GM23338 (cell line): Measurements from ENCODE around the gene DLG4. TPM values are rescaled to one million over a fixed set of nuclear protein-coding genes. Genes with fewer than 3 reads are reported as not detected.

Experiments used
- ATAC-seq: fragments of 200-7000 bp; cut with Tn5 transposase; 3 replicates; pipeline ENCODE4 v1.9.1; 2020
- DNase-seq: peaks from one replicate; pipeline ENCODE4 v3.0.0-alpha.2; 2015; ENCODE audit warnings: low spot score
- H2AFZ ChIP-seq: fragments of 200-600 bp; sonication (generic); 2 replicates; pipeline ENCODE4 v1.8.0; 2016; ENCODE audit warnings: antibody characterized with exemption, mild to moderate bottlenecking, moderate library complexity
- H3F3A ChIP-seq: fragments of 200-600 bp; sonication (generic); replicated peaks from 2 replicates; pipeline ENCODE4 v1.8.0; 2017; ENCODE audit warnings: antibody characterized with exemption, mixed run types, low read depth
- H3K27ac ChIP-seq: fragments of 200-600 bp; sonication (generic); 2 replicates; pipeline ENCODE4 v1.6.1; 2016; ENCODE audit warnings: low read depth
- H3K27me3 ChIP-seq: fragments of 200-600 bp; sonication (generic); 2 replicates; pipeline ENCODE4 v1.8.0; 2016; ENCODE audit warnings: mild to moderate bottlenecking, mixed run types, moderate library complexity; ENCODE audit not compliant: insufficient read depth
- H3K36me3 ChIP-seq: fragments of 200-600 bp; sonication (generic); 2 replicates; pipeline ENCODE4 v1.8.0; 2016; ENCODE audit warnings: mild to moderate bottlenecking; ENCODE audit not compliant: insufficient read depth
- H3K4me1 ChIP-seq: fragments of 200-600 bp; sonication (generic); 2 replicates; pipeline ENCODE4 v1.8.0; 2016; ENCODE audit warnings: mild to moderate bottlenecking, moderate library complexity; ENCODE audit not compliant: insufficient read depth
- H3K4me2 ChIP-seq: fragments of 200-600 bp; sonication (generic); 2 replicates; pipeline ENCODE4 v1.7.1; 2017; ENCODE audit warnings: mixed run types
- H3K4me3 ChIP-seq: fragments of 200-600 bp; sonication (generic); 2 replicates; pipeline ENCODE4 v1.6.1; 2016; ENCODE audit warnings: mixed run types
- H3K79me2 ChIP-seq: fragments of 200-600 bp; sonication (generic); replicated peaks from 2 replicates; pipeline ENCODE4 v1.8.0; 2017; ENCODE audit warnings: mild to moderate bottlenecking; ENCODE audit not compliant: insufficient read depth
- H3K9me2 ChIP-seq: fragments of 200-600 bp; sonication (generic); 2 replicates; pipeline ENCODE4 v1.8.0; 2017; ENCODE audit not compliant: insufficient read depth
- H4K20me1 ChIP-seq: fragments of 200-600 bp; sonication (generic); replicated peaks from 2 replicates; pipeline ENCODE4 v1.8.0; 2017; ENCODE audit warnings: mild to moderate bottlenecking; ENCODE audit not compliant: insufficient read depth
- H3K27ac Mint-ChIP-seq: 2 replicates; pipeline ENCODE4 v1.8.0; 2020; ENCODE audit warnings: inconsistent platforms, mild to moderate bottlenecking, moderate library complexity, mixed read lengths
- H3K27me3 Mint-ChIP-seq: 3 replicates; pipeline ENCODE4 v1.8.0; 2022; ENCODE audit warnings: low read depth, mild to moderate bottlenecking, moderate library complexity, mixed read lengths, inconsistent platforms; ENCODE audit not compliant: insufficient read depth, poor library complexity
- H3K36me3 Mint-ChIP-seq: 3 replicates; pipeline ENCODE4 v1.8.0; 2021; ENCODE audit warnings: low read depth, mild to moderate bottlenecking, inconsistent platforms, moderate library complexity, mixed read lengths
- H3K4me1 Mint-ChIP-seq: 3 replicates; pipeline ENCODE4 v1.8.0; 2020; ENCODE audit warnings: mild to moderate bottlenecking, inconsistent platforms, mixed read lengths
- H3K4me3 Mint-ChIP-seq: 3 replicates; pipeline ENCODE4 v1.8.0; 2021; ENCODE audit warnings: moderate library complexity, mild to moderate bottlenecking, inconsistent platforms, mixed read lengths
- H3K9me3 Mint-ChIP-seq: 3 replicates; pipeline ENCODE4 v1.8.0; 2020; ENCODE audit warnings: moderate library complexity, mild to moderate bottlenecking, inconsistent platforms, mixed read lengths
- EZH2 ChIP-seq: fragments of 200-600 bp; sonication (generic); IDR thresholded peaks from one replicate; pipeline ENCODE4 v1.8.0; 2017; ENCODE audit warnings: antibody characterized with exemption, mild to moderate bottlenecking, low read depth; ENCODE audit not compliant: unreplicated experiment
- EZH2phosphoT487 ChIP-seq: fragments of 200-600 bp; sonication (generic); IDR thresholded peaks from one replicate; pipeline ENCODE4 v1.8.1; 2018; ENCODE audit warnings: antibody characterized with exemption; ENCODE audit not compliant: unreplicated experiment
- JUNB ChIP-seq: IDR thresholded peaks from one replicate; pipeline ENCODE4 v1.6.1; 2016; ENCODE audit warnings: antibody characterized with exemption; ENCODE audit not compliant: unreplicated experiment
- POLR2AphosphoS5 ChIP-seq: IDR thresholded peaks from 2 replicates; pipeline ENCODE4 v1.6.1; 2016; ENCODE audit warnings: antibody characterized with exemption, low read depth
- STAT1 ChIP-seq: IDR thresholded peaks from one replicate; pipeline ENCODE4 v1.6.1; 2016; ENCODE audit warnings: antibody characterized with exemption; ENCODE audit not compliant: unreplicated experiment
- ZNF114 ChIP-seq: fragments of 250-450 bp; sonication (Bioruptor Pico); IDR thresholded peaks from 2 replicates; pipeline ENCODE4 v1.5.0; 2020; ENCODE audit warnings: mild to moderate bottlenecking, moderate library complexity
- ZNF331 ChIP-seq: fragments of 250-450 bp; sonication (Bioruptor Pico); IDR thresholded peaks from 2 replicates; pipeline ENCODE4 v1.5.0; 2020; ENCODE audit warnings: low read depth, mild to moderate bottlenecking, moderate library complexity
- polyA plus RNA-seq: library from polyadenylated mRNA; unstranded; fragments of >200 nt; fragmentation: Nextera tagmentation; extraction: Ambion mirVana; gene quantifications from 2 replicates; pipeline ENCODE4 v1.2.1, GENCODE V29; 2016
- total RNA-seq: library from RNA; depleted of rRNA; stranded (reverse); fragments of >200 nt; shearing (Covaris generic); gene quantifications from 2 replicates; pipeline ENCODE4 v1.2.3, GENCODE V29; 2014
- TF ChIP-seq, protein P1 (sequence below), 2 experiments: fragments of 200-600 bp in 1 of 2; sonication (generic) in 1 of 2; conservative IDR thresholded peaks; 2 replicates each; pipeline versions ENCODE4 v1.5.1 to v1.6.1; 2016 to 2017; ENCODE audit warnings: antibody characterized with exemption in 2 of 2, low read depth in 2 of 2, mild to moderate bottlenecking in 2 of 2, moderate library complexity in 1 of 2
- TF ChIP-seq, protein P2 (sequence below): IDR thresholded peaks from 2 replicates; pipeline ENCODE4 v1.6.1; 2016; ENCODE audit warnings: antibody characterized with exemption
- TF ChIP-seq, protein P3 (sequence below): fragments of 250-450 bp; sonication (Bioruptor Pico); IDR thresholded peaks from 2 replicates; pipeline ENCODE4 v1.5.0; 2020; ENCODE audit warnings: mild to moderate bottlenecking, moderate library complexity

Gene DLG4
- total and polyA plus RNA-seq, 2 experiments from 2014 or later = 11.1 to 31.0 TPM

DNA sequence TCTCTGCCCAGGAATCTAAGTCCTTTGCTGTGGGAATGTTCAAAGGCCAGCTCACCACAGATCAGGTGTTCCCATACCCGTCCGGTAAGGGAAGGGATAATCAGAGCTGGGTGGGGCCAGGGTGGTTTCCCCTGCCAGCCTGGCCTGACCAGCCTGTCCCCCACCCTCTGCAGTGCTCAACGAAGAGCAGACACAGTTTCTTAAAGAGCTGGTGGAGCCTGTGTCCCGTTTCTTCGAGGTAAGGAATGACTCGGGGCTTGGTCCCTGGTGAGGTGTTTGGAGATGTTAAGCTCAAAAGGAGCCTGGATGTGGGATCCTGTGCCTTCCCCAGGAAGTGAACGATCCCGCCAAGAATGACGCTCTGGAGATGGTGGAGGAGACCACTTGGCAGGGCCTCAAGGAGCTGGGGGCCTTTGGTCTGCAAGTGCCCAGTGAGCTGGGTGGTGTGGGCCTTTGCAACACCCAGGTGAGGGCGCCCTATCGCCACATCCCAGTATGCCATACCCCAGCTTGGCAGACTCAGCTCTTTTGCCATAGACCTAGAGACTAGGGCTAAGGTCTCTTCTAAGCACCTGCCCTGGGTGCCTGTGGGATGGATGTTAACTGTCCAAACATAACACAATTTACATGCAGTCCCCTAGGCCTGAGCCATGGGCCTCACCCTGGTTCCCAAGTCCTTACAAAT is 1.1 kb upstream of the DLG4 start:
- peaks cover 39% of the 10 kb centered on the region for H3K4me1 ChIP-seq
- Mint-ChIP-seq H3K27ac (peak overlapping the region; percentile 89), H3K4me3 (peak overlapping the region; percentile 91), H3K4me1 (peaks cover 44% of the 10 kb centered on the region), H3K27me3 (peaks cover 48% of the 10 kb centered on the region), H3K9me3 (no peaks in the 10 kb centered on the region; the same call in 1 of the 3 replicates), H3K36me3 (peaks cover 51% of the 10 kb centered on the region)
- DNase-seq = peak; percentile 75
- peak; percentile 53 for ATAC-seq
- no peaks in the 10 kb centered on the region for H3K27me3 ChIP-seq
- H3K4me3 ChIP-seq = peak overlapping the region; percentile 83
- H3F3A ChIP-seq = peaks cover 19% of the 10 kb centered on the region
- peaks cover 11% of the 10 kb centered on the region; the same call in 1 of the 2 replicates for H3K36me3 ChIP-seq
- no peak overlapping the region for H2AFZ ChIP-seq
- H4K20me1 ChIP-seq = peaks cover 27% of the 10 kb centered on the region
- H3K9me2 ChIP-seq = no peaks in the 10 kb centered on the region
- no peak overlapping the region for H3K27ac ChIP-seq
- peak overlapping the region; percentile 92 for H3K4me2 ChIP-seq
- TF ChIP-seq POLR2AphosphoS5 (peak; percentile 14; the same call in 1 of the 2 replicates), ZNF114 (CRISPR knock-in tag) (no peak), ZNF331 (CRISPR knock-in tag) (no peak), EZH2phosphoT487 (no peak), EZH2 (no peak), STAT1 (no peak), JUNB (no peak)
- TF ChIP-seq, protein P1, sequence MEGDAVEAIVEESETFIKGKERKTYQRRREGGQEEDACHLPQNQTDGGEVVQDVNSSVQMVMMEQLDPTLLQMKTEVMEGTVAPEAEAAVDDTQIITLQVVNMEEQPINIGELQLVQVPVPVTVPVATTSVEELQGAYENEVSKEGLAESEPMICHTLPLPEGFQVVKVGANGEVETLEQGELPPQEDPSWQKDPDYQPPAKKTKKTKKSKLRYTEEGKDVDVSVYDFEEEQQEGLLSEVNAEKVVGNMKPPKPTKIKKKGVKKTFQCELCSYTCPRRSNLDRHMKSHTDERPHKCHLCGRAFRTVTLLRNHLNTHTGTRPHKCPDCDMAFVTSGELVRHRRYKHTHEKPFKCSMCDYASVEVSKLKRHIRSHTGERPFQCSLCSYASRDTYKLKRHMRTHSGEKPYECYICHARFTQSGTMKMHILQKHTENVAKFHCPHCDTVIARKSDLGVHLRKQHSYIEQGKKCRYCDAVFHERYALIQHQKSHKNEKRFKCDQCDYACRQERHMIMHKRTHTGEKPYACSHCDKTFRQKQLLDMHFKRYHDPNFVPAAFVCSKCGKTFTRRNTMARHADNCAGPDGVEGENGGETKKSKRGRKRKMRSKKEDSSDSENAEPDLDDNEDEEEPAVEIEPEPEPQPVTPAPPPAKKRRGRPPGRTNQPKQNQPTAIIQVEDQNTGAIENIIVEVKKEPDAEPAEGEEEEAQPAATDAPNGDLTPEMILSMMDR (conservative IDR thresholded peaks at IDR 0.05; ENCODE audit: low read depth in 2 of 2) = peak; percentile 54 to 73
- TF ChIP-seq, protein P2, sequence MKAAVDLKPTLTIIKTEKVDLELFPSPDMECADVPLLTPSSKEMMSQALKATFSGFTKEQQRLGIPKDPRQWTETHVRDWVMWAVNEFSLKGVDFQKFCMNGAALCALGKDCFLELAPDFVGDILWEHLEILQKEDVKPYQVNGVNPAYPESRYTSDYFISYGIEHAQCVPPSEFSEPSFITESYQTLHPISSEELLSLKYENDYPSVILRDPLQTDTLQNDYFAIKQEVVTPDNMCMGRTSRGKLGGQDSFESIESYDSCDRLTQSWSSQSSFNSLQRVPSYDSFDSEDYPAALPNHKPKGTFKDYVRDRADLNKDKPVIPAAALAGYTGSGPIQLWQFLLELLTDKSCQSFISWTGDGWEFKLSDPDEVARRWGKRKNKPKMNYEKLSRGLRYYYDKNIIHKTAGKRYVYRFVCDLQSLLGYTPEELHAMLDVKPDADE = no peak
- TF ChIP-seq, protein P3, sequence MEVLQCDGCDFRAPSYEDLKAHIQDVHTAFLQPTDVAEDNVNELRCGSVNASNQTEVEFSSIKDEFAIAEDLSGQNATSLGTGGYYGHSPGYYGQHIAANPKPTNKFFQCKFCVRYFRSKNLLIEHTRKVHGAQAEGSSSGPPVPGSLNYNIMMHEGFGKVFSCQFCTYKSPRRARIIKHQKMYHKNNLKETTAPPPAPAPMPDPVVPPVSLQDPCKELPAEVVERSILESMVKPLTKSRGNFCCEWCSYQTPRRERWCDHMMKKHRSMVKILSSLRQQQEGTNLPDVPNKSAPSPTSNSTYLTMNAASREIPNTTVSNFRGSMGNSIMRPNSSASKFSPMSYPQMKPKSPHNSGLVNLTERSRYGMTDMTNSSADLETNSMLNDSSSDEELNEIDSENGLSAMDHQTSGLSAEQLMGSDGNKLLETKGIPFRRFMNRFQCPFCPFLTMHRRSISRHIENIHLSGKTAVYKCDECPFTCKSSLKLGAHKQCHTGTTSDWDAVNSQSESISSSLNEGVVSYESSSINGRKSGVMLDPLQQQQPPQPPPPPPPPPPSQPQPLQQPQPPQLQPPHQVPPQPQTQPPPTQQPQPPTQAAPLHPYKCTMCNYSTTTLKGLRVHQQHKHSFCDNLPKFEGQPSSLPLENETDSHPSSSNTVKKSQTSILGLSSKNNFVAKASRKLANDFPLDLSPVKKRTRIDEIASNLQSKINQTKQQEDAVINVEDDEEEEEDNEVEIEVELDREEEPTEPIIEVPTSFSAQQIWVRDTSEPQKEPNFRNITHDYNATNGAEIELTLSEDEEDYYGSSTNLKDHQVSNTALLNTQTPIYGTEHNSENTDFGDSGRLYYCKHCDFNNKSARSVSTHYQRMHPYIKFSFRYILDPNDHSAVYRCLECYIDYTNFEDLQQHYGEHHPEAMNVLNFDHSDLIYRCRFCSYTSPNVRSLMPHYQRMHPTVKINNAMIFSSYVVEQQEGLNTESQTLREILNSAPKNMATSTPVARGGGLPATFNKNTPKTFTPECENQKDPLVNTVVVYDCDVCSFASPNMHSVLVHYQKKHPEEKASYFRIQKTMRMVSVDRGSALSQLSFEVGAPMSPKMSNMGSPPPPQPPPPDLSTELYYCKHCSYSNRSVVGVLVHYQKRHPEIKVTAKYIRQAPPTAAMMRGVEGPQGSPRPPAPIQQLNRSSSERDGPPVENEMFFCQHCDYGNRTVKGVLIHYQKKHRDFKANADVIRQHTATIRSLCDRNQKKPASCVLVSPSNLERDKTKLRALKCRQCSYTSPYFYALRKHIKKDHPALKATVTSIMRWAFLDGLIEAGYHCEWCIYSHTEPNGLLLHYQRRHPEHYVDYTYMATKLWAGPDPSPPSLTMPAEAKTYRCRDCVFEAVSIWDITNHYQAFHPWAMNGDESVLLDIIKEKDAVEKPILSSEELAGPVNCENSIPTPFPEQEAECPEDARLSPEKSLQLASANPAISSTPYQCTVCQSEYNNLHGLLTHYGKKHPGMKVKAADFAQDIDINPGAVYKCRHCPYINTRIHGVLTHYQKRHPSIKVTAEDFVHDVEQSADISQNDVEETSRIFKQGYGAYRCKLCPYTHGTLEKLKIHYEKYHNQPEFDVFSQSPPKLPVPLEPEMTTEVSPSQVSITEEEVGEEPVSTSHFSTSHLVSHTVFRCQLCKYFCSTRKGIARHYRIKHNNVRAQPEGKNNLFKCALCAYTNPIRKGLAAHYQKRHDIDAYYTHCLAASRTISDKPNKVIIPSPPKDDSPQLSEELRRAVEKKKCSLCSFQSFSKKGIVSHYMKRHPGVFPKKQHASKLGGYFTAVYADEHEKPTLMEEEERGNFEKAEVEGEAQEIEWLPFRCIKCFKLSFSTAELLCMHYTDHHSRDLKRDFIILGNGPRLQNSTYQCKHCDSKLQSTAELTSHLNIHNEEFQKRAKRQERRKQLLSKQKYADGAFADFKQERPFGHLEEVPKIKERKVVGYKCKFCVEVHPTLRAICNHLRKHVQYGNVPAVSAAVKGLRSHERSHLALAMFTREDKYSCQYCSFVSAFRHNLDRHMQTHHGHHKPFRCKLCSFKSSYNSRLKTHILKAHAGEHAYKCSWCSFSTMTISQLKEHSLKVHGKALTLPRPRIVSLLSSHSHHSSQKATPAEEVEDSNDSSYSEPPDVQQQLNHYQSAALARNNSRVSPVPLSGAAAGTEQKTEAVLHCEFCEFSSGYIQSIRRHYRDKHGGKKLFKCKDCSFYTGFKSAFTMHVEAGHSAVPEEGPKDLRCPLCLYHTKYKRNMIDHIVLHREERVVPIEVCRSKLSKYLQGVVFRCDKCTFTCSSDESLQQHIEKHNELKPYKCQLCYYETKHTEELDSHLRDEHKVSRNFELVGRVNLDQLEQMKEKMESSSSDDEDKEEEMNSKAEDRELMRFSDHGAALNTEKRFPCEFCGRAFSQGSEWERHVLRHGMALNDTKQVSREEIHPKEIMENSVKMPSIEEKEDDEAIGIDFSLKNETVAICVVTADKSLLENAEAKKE = no peak
- peaks cover 12% of the 10 kb centered on the region for H3K79me2 ChIP-seq
